GM21515 (cell line): ENCODE measurements around the gene DNAJC6.
A peak's percentile ranks its signal among the peaks of the same experiment; 100 is the strongest.
"Not testable (repeated sequence)": the region's sequence is repeated elsewhere in the genome, so short reads cannot be mapped to it uniquely, and the experiment has no call there.

ENCODE experiments used
- ATAC-seq: cut with Tn5 transposase; IDR thresholded peaks from one replicate; pipeline ENCODE4 v1.9.1; 2021; ENCODE audit not compliant: unreplicated experiment

The DNAJC6 gene

DNA sequence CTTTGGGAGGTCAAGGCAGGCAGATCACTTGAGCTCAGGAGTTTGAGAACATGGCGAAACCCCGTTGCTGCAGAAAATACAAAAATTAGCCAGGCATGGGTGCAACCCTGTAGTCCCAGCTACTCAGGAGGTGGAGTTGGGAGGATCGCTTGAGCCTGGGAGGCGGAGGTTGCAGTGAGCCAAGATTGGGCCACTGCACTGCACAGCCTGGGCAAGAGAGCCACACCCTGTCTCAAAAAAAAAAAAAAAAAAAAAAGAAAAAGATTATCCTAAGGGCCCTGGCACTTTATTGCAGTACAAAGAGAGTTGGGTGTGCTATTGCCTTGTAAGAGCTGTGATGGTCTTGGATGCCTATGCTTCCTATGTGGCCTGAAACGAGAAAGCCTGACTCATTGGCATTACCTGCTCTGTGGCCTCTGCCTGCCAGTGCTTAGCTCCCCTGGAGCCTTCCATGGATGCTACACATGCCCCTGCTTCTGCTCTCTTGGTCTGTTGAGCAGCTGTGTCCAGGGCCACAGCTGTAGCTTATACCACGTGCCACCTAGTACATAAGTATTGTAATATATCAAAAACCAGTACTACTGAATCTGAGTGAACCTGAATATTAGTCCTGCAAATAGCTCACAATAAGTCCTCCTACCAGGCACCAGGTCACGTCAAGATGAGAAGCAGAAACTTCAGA is 45.8 kb downstream of the DNAJC6 start:
- no peak for ATAC-seq

GRCh38 chr1:65357291-65357960 is 48.1 kb downstream of the DNAJC6 start:
- ATAC-seq: no peak

GRCh38 chr1:65359888-65360287 is 50.5 kb downstream of the DNAJC6 start:
- no peak for ATAC-seq

- no peak for ATAC-seq
These were observed 51.3 kb downstream of the DNAJC6 start for GRCh38 chr1:65360648-65361047.

DNA sequence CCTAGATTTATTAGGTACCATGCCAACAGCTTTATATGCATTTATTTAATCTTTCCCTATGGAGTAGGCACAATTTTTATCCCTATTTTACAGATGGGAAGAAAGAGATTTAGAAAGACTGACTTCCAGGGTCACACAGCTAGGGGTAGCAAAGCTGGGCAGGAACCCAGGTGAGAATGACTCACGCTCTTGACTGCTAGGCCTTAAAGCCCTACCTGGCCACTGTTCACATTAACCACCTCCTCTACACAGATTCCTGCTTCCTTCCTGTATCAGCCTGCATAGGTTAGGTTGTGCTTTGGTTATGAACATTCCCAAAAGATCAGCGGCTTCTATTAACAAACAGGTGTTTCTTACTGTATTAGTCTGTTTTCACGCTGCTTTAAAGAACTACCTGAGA is 53.2 kb downstream of the DNAJC6 start:
- ATAC-seq: no peak

DNA sequence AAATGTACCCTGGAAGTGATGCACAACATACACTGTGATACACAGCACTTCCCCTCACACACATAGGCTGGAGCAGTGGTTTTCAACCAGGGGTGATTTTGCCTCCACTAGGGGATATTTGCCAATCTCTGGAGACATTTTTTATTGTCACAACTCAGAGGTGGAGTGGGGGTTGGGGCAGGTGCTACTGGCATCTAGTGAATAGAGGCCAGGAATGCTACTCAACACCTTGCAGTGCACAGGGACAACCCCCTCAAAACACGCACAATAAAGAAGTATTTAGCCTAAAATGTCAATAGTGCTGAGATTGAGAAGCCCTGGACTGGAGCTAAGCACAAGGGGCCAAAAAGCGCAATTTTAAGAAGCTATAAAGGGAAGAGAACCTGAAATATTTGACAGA is 54.1 kb downstream of the DNAJC6 start:
- ATAC-seq: no peak

- ATAC-seq: no peak
These were observed 59.1 kb downstream of the DNAJC6 start for GRCh38 chr1:65368403-65368802.

DNA sequence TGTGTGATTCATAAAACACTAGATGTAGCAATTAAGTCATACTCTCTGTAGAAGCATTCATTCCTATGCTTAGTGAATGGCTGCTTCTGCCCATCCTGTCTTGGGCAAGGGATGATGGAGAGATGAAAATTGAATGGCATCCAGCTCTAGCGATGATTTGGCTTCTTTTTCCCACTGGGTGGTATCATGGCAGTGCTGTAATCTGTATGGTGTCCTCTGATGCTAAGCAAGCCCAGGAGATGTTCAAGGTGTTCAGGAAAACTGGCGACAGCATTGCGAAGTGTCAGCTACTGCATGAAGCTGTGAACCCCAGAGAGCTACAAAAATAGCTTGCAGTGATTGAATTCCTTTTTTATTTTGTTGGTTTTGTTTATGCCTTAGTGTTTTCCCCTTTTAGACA is 62.2 kb downstream of the DNAJC6 start:
- no peak for ATAC-seq

- ATAC-seq: no peak
These were observed 63.2 kb downstream of the DNAJC6 start for GRCh38 chr1:65372557-65372956.

GRCh38 chr1:65377496-65378246 is 68.3 kb downstream of the DNAJC6 start:
- no peak for ATAC-seq

DNA sequence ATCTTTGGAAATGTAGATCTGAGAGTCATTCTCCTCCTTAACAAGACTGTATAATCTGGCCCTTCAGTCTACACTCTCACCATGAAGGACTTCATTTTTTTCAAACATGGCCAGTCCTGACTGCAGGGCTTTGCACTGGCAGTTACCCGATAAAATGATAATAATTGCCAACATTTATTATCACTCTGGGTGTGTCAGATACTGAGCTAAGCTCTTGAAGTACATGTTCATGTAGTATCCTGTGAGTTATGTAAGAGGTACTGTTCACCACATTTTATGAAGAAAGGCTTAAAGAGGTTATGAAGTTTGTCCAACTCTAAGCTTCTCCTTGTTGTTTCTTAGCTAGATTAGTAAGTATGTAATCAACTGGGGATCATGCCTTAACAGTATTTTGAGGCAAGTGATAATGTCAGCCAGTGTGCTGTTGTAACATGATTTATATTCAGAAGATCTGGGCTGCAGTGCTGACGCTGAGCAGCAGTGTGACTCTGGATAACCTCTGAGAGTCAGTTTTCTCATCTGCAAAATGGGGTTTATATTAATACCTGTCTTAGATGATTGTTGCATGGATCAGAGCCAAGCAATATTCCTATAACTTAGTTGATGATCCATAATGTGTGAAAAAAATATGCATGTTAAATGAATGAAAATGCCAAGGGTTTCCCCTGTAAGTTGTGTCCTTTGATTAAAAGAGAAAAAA is 69.1 kb downstream of the DNAJC6 start:
- ATAC-seq: no peak

DNA sequence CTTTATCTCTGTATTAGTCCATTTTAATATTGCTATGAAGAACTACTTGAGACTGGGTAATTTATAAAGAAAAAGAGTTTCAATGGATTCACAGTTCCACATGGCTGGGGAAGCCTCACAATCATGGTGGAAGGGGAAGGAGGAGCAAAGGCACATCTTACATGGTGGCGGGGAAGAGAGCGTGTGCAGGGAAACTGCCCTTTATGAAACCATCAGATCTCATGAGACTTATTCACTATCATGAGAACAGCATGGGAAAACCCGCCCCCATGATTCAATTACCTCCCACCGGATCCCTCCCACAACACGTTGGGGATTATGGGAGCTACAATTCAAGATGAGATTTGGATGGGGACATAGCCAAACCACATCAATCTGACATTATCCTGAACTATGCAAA is 75.1 kb downstream of the DNAJC6 start:
- not testable (repeated sequence) for ATAC-seq

DNA sequence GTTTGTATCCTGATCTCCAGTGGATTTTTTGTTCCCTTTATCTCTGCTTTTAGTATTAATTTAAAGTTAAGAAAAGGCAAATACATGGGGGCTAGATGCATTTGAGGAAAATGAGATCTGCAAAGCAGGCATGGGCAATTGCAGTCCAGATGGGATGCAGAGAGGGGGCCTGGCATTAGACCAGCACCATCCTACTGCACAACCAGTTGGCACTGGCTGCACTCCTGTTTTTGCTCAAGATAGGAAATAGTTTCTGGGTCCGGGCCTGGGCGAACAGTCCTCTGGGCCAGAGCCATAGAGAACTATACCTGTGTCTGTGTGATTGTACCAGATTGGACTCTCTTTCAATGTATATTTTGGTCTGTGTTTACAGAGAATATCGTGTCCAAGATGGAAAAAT is 77.1 kb downstream of the DNAJC6 start:
- ATAC-seq: no peak

DNA sequence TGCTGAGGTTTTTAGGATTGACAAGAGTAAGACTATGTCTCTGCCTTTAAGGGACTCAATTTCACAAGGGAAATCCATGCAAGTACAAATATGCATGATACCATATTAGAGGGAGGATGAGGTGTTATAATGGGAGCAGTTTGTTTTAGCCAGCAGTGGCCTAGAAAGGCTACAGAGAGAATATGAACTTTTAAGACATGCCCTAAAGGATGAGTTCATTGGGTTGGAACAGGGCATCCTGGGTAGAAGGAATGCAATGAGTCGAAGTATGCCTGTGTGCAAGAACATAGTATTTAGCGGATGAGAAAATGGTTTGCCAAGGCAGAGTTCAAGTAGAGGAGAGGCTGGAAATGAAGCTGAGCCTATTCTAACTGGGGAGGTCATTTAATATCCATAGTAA is 78.5 kb downstream of the DNAJC6 start:
- no peak for ATAC-seq

- no peak for ATAC-seq
These were observed 79.8 kb downstream of the DNAJC6 start for GRCh38 chr1:65388908-65389695.

DNA sequence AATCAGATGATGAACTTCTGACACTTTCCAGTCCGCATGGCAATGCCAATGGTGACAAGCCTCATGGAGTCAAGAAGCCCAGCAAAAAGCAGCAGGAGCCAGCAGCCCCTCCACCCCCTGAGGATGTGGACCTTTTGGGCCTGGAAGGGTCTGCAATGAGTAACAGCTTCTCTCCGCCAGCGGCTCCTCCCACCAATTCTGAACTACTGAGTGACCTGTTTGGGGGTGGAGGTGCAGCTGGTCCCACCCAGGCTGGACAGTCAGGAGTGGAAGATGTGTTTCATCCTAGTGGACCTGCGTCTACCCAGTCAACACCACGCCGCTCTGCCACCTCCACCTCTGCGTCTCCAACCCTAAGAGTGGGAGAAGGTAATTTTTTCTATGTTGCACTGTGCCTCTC is 83.2 kb downstream of the DNAJC6 start:
- ATAC-seq: no peak

DNA sequence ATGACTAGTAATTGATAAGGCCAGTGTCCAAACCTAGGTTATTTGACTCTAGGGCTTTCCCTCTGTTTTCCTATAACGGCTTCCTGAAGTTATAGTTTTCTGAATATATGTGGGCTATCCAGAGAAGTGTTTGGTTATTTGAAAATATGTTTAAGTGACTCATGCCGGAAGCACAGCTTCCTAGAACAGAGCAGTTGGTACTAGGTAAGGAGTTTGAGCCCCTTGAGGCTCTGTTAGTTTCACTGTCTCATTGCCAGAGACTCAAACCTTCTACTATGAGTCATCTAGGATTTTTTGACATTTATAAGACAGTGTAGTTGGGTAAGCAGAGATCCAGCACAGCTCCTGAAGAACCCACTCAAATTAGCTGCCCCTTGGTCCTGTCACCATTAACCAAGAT is 84.0 kb downstream of the DNAJC6 start:
- peak; percentile 86 for ATAC-seq

GRCh38 chr1:65393928-65394327 is 84.6 kb downstream of the DNAJC6 start:
- no peak for ATAC-seq

GRCh38 chr1:65395887-65396612 is 86.7 kb downstream of the DNAJC6 start:
- no peak for ATAC-seq

DNA sequence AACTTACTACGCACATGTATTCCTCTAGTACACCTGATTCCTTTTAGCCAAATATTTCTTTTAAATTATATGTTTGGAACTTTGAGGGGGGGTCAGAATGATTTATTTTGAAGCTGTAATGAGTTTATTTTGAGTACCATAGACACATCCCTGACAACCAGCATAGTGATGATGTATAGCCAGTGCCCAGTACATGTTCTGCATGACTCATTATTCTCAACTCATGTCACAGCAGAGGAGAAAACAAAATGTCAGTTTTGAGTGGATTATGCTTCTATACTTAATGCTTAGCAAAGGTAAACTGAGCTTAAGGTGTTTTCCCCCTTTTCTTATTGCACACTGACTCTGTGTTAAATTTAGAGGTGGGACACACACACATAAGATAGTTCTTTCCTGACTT is 88.7 kb downstream of the DNAJC6 start:
- ATAC-seq: no peak
